Suprapubic skin (tissue), 4 donors: Measurements from ENCODE around the gene LHX2.

ENCODE experiments used
- CTCF ChIP-seq, 2 donors: fragments of 200-600 bp in 1 of 2; fragments of 450-650 bp in 1 of 2; sonication (generic) in 1 of 2; IDR thresholded peaks; one replicate each; pipeline ENCODE4 v1.5.1; 2016 to 2019; ENCODE audit warnings: antibody characterized with exemption in 2 of 2, mild to moderate bottlenecking in 1 of 2, moderate library complexity in 1 of 2
- EP300 ChIP-seq: sonication (generic); formaldehyde crosslinking; IDR thresholded peaks from one replicate; pipeline ENCODE4 v1.6.1; 2017; ENCODE audit warnings: antibody characterized with exemption
- POLR2A ChIP-seq, 2 donors: fragments of 450-650 bp; IDR thresholded peaks; one replicate each; pipeline ENCODE4 v1.6.1; 2017; ENCODE audit warnings: antibody characterized with exemption in 2 of 2, mild to moderate bottlenecking in 2 of 2, moderate library complexity in 2 of 2
- POLR2AphosphoS5 ChIP-seq, 3 donors: sonication (generic); formaldehyde crosslinking; IDR thresholded peaks; one replicate each; pipeline ENCODE4 v1.6.1; 2017; ENCODE audit warnings: antibody characterized with exemption in 3 of 3

- no peak for TF ChIP-seq POLR2AphosphoS5 (IDR thresholded peaks at IDR 0.05)
- TF ChIP-seq CTCF (IDR thresholded peaks at IDR 0.05) = no peak
- TF ChIP-seq EP300 = no peak
- TF ChIP-seq POLR2A (IDR thresholded peaks at IDR 0.05) = no peak
Measured at GRCh38 chr9:124000161-124000783, 11.3 kb upstream of the LHX2 start.
